ENCODE results near the gene ZC3H12A.

The ZC3H12A gene

GRCh38 chr1:37468037-37468436 is 6.3 kb upstream of the ZC3H12A start:
- no peak overlapping the region for H3K9ac ChIP-seq (ENCODE audit: insufficient read length, low read depth)
- TF ChIP-seq ZNF274 (IDR thresholded peaks at IDR 0.05; ENCODE audit: low read depth, low read length): no peak
- TF ChIP-seq SUZ12 (IDR thresholded peaks at IDR 0.05; ENCODE audit: extremely low read depth, insufficient read depth, insufficient read length): no peak
- no peak for TF ChIP-seq YY1 (IDR thresholded peaks at IDR 0.05; ENCODE audit: insufficient read depth, insufficient read length)
- no peak for DNase-seq (ENCODE audit: low read depth, low spot score)
- H3K36me3 ChIP-seq (ENCODE audit: insufficient read depth, insufficient read length, low read length): no peaks in the 10 kb centered on the region
- peaks cover 8% of the 10 kb centered on the region for H3K27me3 ChIP-seq (ENCODE audit: insufficient read depth, insufficient read length)
- H3K4me1 ChIP-seq (ENCODE audit: insufficient read depth, insufficient read length): peaks cover 13% of the 10 kb centered on the region
- H3K9me3 ChIP-seq (ENCODE audit: insufficient read depth, low read length): no peaks in the 10 kb centered on the region
- H3K4me3 ChIP-seq (ENCODE audit: insufficient read length, low read depth): no peak overlapping the region

GRCh38 chr1:37469386-37469785 is 5.0 kb upstream of the ZC3H12A start:
- Histone ChIP-seq H3K27me3 (ENCODE audit: insufficient read depth, insufficient read length) (peaks cover 19% of the 10 kb centered on the region), H3K36me3 (ENCODE audit: insufficient read depth, insufficient read length, low read length) (no peaks in the 10 kb centered on the region), H3K4me3 (ENCODE audit: insufficient read length, low read depth) (no peak overlapping the region), H3K9ac (ENCODE audit: insufficient read length, low read depth) (no peak overlapping the region), H3K9me3 (ENCODE audit: insufficient read depth, low read length) (no peaks in the 10 kb centered on the region), H3K4me1 (ENCODE audit: insufficient read depth, insufficient read length) (peaks cover 13% of the 10 kb centered on the region)
- DNase-seq (ENCODE audit: low read depth, low spot score): no peak
- TF ChIP-seq SUZ12 (IDR thresholded peaks at IDR 0.05; ENCODE audit: extremely low read depth, insufficient read depth, insufficient read length) (no peak), YY1 (IDR thresholded peaks at IDR 0.05; ENCODE audit: insufficient read depth, insufficient read length) (no peak), ZNF274 (IDR thresholded peaks at IDR 0.05; ENCODE audit: low read depth, low read length) (no peak)

- Histone ChIP-seq H3K4me3 (ENCODE audit: insufficient read length, low read depth) (no peak overlapping the region), H3K27me3 (ENCODE audit: insufficient read depth, insufficient read length) (peaks cover 19% of the 10 kb centered on the region), H3K9ac (ENCODE audit: insufficient read length, low read depth) (peak overlapping the region; percentile 53), H3K4me1 (ENCODE audit: insufficient read depth, insufficient read length) (peaks cover 29% of the 10 kb centered on the region), H3K9me3 (ENCODE audit: insufficient read depth, low read length) (no peaks in the 10 kb centered on the region), H3K36me3 (ENCODE audit: insufficient read depth, insufficient read length, low read length) (peaks cover 14% of the 10 kb centered on the region)
- no peak for TF ChIP-seq SUZ12 (IDR thresholded peaks at IDR 0.05; ENCODE audit: extremely low read depth, insufficient read depth, insufficient read length)
- TF ChIP-seq ZNF274 (IDR thresholded peaks at IDR 0.05; ENCODE audit: low read depth, low read length): no peak
- no peak for TF ChIP-seq YY1 (IDR thresholded peaks at IDR 0.05; ENCODE audit: insufficient read depth, insufficient read length)
- DNase-seq (ENCODE audit: low read depth, low spot score): peak; percentile 72
Measured at GRCh38 chr1:37471345-37472231, 2.8 kb upstream of the ZC3H12A start.

- Histone ChIP-seq H3K9me3 (ENCODE audit: insufficient read depth, low read length) (no peaks in the 10 kb centered on the region), H3K4me1 (ENCODE audit: insufficient read depth, insufficient read length) (peaks cover 36% of the 10 kb centered on the region), H3K27me3 (ENCODE audit: insufficient read depth, insufficient read length) (peaks cover 19% of the 10 kb centered on the region), H3K36me3 (ENCODE audit: insufficient read depth, insufficient read length, low read length) (peaks cover 20% of the 10 kb centered on the region), H3K4me3 (ENCODE audit: insufficient read length, low read depth) (no peak overlapping the region), H3K9ac (ENCODE audit: insufficient read length, low read depth) (no peak overlapping the region)
- TF ChIP-seq YY1 (IDR thresholded peaks at IDR 0.05; ENCODE audit: insufficient read depth, insufficient read length): no peak
- no peak for TF ChIP-seq SUZ12 (IDR thresholded peaks at IDR 0.05; ENCODE audit: extremely low read depth, insufficient read depth, insufficient read length)
- no peak for TF ChIP-seq ZNF274 (IDR thresholded peaks at IDR 0.05; ENCODE audit: low read depth, low read length)
- DNase-seq (ENCODE audit: low read depth, low spot score): no peak
Measured at GRCh38 chr1:37472281-37472680, 2.1 kb upstream of the ZC3H12A start.

- Histone ChIP-seq H3K9me3 (ENCODE audit: insufficient read depth, low read length) (no peaks in the 10 kb centered on the region), H3K4me1 (ENCODE audit: insufficient read depth, insufficient read length) (peaks cover 41% of the 10 kb centered on the region), H3K27me3 (ENCODE audit: insufficient read depth, insufficient read length) (peaks cover 19% of the 10 kb centered on the region), H3K4me3 (ENCODE audit: insufficient read length, low read depth) (no peak overlapping the region), H3K36me3 (ENCODE audit: insufficient read depth, insufficient read length, low read length) (peaks cover 24% of the 10 kb centered on the region), H3K9ac (ENCODE audit: insufficient read length, low read depth) (no peak overlapping the region)
- TF ChIP-seq ZNF274 (IDR thresholded peaks at IDR 0.05; ENCODE audit: low read depth, low read length): no peak
- TF ChIP-seq YY1 (IDR thresholded peaks at IDR 0.05; ENCODE audit: insufficient read depth, insufficient read length): no peak
- TF ChIP-seq SUZ12 (IDR thresholded peaks at IDR 0.05; ENCODE audit: extremely low read depth, insufficient read depth, insufficient read length): no peak
- DNase-seq (ENCODE audit: low read depth, low spot score): no peak
Measured at GRCh38 chr1:37472994-37473393, 1.4 kb upstream of the ZC3H12A start.

GRCh38 chr1:37473431-37474045 is 842 bp upstream of the ZC3H12A start:
- Histone ChIP-seq H3K9ac (ENCODE audit: insufficient read length, low read depth) (peak overlapping the region; percentile 79), H3K9me3 (ENCODE audit: insufficient read depth, low read length) (no peaks in the 10 kb centered on the region), H3K4me3 (ENCODE audit: insufficient read length, low read depth) (peak overlapping the region; percentile 72), H3K4me1 (ENCODE audit: insufficient read depth, insufficient read length) (peaks cover 45% of the 10 kb centered on the region), H3K27me3 (ENCODE audit: insufficient read depth, insufficient read length) (peaks cover 19% of the 10 kb centered on the region), H3K36me3 (ENCODE audit: insufficient read depth, insufficient read length, low read length) (peaks cover 30% of the 10 kb centered on the region)
- no peak for DNase-seq (ENCODE audit: low read depth, low spot score)
- TF ChIP-seq SUZ12 (IDR thresholded peaks at IDR 0.05; ENCODE audit: extremely low read depth, insufficient read depth, insufficient read length): no peak
- no peak for TF ChIP-seq ZNF274 (IDR thresholded peaks at IDR 0.05; ENCODE audit: low read depth, low read length)
- TF ChIP-seq YY1 (IDR thresholded peaks at IDR 0.05; ENCODE audit: insufficient read depth, insufficient read length): no peak
